H9 (cell line): ENCODE data around the gene MYRIP. TPM values are rescaled to one million over a fixed set of nuclear protein-coding genes. Genes with fewer than 3 reads are reported as not detected.

Experiments used
- DNase-seq: peaks from one replicate; pipeline ENCODE4 v3.0.0-alpha.2; 2017
- H2AFZ ChIP-seq: one replicate; pipeline ENCODE4 v1.6.1; 2013; ENCODE audit warnings: mild to moderate bottlenecking, low read length, control low read depth, moderate library complexity
- H2AK5ac ChIP-seq: 2 replicates; pipeline ENCODE4 v1.6.1; 2013; ENCODE audit warnings: low read length, control low read depth, mixed read lengths; ENCODE audit not compliant: insufficient read length
- H2BK120ac ChIP-seq: one replicate; pipeline ENCODE4 v1.6.1; 2013; ENCODE audit warnings: low read depth, mild to moderate bottlenecking, low read length, control low read depth, inconsistent platforms; ENCODE audit not compliant: poor library complexity, severe bottlenecking
- H2BK12ac ChIP-seq: 2 replicates; pipeline ENCODE4 v1.6.1; 2013; ENCODE audit warnings: low read length, control low read depth, mixed read lengths, low read depth; ENCODE audit not compliant: insufficient read length
- H2BK15ac ChIP-seq: 2 replicates; pipeline ENCODE4 v1.6.1; 2013; ENCODE audit warnings: low read depth, low read length, control low read depth
- H2BK20ac ChIP-seq: one replicate; pipeline ENCODE4 v1.6.1; 2013; ENCODE audit warnings: low read depth, mild to moderate bottlenecking, low read length, control low read depth, inconsistent platforms; ENCODE audit not compliant: poor library complexity, severe bottlenecking
- H2BK5ac ChIP-seq: 2 replicates; pipeline ENCODE4 v1.6.1; 2013; ENCODE audit warnings: low read length, control low read depth, mixed read lengths; ENCODE audit not compliant: insufficient read length
- H3K14ac ChIP-seq: 2 replicates; pipeline ENCODE4 v1.6.1; 2013; ENCODE audit warnings: low read length, control low read depth; ENCODE audit not compliant: insufficient read depth
- H3K18ac ChIP-seq: 2 replicates; pipeline ENCODE4 v1.6.1; 2013; ENCODE audit warnings: low read depth, mild to moderate bottlenecking, mixed read lengths, low read length, control low read depth; ENCODE audit not compliant: insufficient read length
- H3K23ac ChIP-seq: 2 replicates; pipeline ENCODE4 v1.6.1; 2013; ENCODE audit warnings: low read length, control low read depth, mixed read lengths, low read depth; ENCODE audit not compliant: insufficient read length
- H3K23me2 ChIP-seq: 2 replicates; pipeline ENCODE4 v1.6.1; 2013; ENCODE audit warnings: low read depth, mild to moderate bottlenecking, mixed read lengths, low read length, control low read depth; ENCODE audit not compliant: insufficient read length, poor library complexity, severe bottlenecking
- H3K27ac ChIP-seq: 2 replicates; pipeline ENCODE4 v1.5.1; 2013; ENCODE audit warnings: low read length, control low read depth, mixed read lengths, low read depth; ENCODE audit not compliant: insufficient read length
- H3K27me3 ChIP-seq: 2 replicates; pipeline ENCODE4 v1.6.1; 2013; ENCODE audit warnings: low read length, control low read depth, inconsistent platforms; ENCODE audit not compliant: insufficient read depth
- H3K4ac ChIP-seq: 2 replicates; pipeline ENCODE4 v1.6.1; 2013; ENCODE audit warnings: low read depth, mild to moderate bottlenecking, control low read depth, inconsistent platforms, low read length, moderate library complexity
- H3K4me1 ChIP-seq: 2 replicates; pipeline ENCODE4 v1.6.1; 2013; ENCODE audit warnings: low read length, control low read depth, inconsistent platforms; ENCODE audit not compliant: insufficient read depth
- H3K4me2 ChIP-seq: 2 replicates; pipeline ENCODE4 v1.6.1; 2013; ENCODE audit warnings: low read length, control low read depth, mixed read lengths; ENCODE audit not compliant: insufficient read length, insufficient read depth
- H3K56ac ChIP-seq: 2 replicates; pipeline ENCODE4 v1.6.1; 2013; ENCODE audit warnings: low read depth, mild to moderate bottlenecking, mixed read lengths, low read length, control low read depth; ENCODE audit not compliant: insufficient read length
- H3K79me1 ChIP-seq: 2 replicates; pipeline ENCODE4 v1.6.1; 2013; ENCODE audit warnings: low read depth, mild to moderate bottlenecking, moderate library complexity, low read length, control low read depth, inconsistent platforms; ENCODE audit not compliant: insufficient read depth, poor library complexity, severe bottlenecking
- H3K79me2 ChIP-seq: 2 replicates; pipeline ENCODE4 v1.6.1; 2013; ENCODE audit warnings: low read length, control low read depth, inconsistent platforms; ENCODE audit not compliant: insufficient read depth
- H3K9ac ChIP-seq: 2 replicates; pipeline ENCODE4 v1.6.1; 2013; ENCODE audit warnings: low read length, control low read depth, mixed read lengths; ENCODE audit not compliant: insufficient read length; ENCODE audit errors: extremely low read depth
- H3K9me3 ChIP-seq: one replicate; pipeline ENCODE4 v1.6.1; 2013; ENCODE audit warnings: low read depth, low read length, inconsistent platforms; ENCODE audit not compliant: control insufficient read depth
- H3T11ph ChIP-seq: one replicate; pipeline ENCODE4 v1.6.1; 2013; ENCODE audit warnings: mild to moderate bottlenecking, low read length, control low read depth, inconsistent platforms
- H4K20me1 ChIP-seq: one replicate; pipeline ENCODE4 v1.6.1; 2013; ENCODE audit not compliant: control insufficient read depth, insufficient read length, insufficient read depth
- H4K5ac ChIP-seq: 2 replicates; pipeline ENCODE4 v1.6.1; 2013; ENCODE audit warnings: low read depth, mild to moderate bottlenecking, mixed read lengths, low read length, control low read depth; ENCODE audit not compliant: insufficient read length
- H4K8ac ChIP-seq: replicated peaks from 2 replicates; pipeline ENCODE4 v1.6.1; 2013; ENCODE audit warnings: low read length, control low read depth, mixed read lengths, low read depth; ENCODE audit not compliant: insufficient read length
- H4K91ac ChIP-seq: 2 replicates; pipeline ENCODE4 v1.6.1; 2013; ENCODE audit warnings: low read depth, mild to moderate bottlenecking, moderate library complexity, mixed read lengths, low read length, control low read depth; ENCODE audit not compliant: insufficient read length
- H3K27ac Mint-ChIP-seq, 3 experiments: 2 replicates in 2 of 3; 3 replicates in 1 of 3; pipeline ENCODE4 v1.8.0; 2020 to 2021; ENCODE audit warnings: mixed read lengths in 3 of 3, mild to moderate bottlenecking in 1 of 3, moderate library complexity in 1 of 3
- H3K27me3 Mint-ChIP-seq: 2 replicates; pipeline ENCODE4 v1.8.0; 2021; ENCODE audit warnings: low read depth, mild to moderate bottlenecking, moderate library complexity, mixed read lengths
- H3K36me3 Mint-ChIP-seq, 3 experiments: 2 replicates in 2 of 3; 3 replicates in 1 of 3; pipeline ENCODE4 v1.8.0; 2020 to 2021; ENCODE audit warnings: low read depth in 3 of 3, mixed read lengths in 3 of 3; ENCODE audit not compliant: insufficient read depth in 1 of 3
- H3K4me1 Mint-ChIP-seq, 2 experiments: 2 replicates each; pipeline ENCODE4 v1.8.0; 2020; ENCODE audit warnings: mixed read lengths in 2 of 2
- H3K4me3 Mint-ChIP-seq, 2 experiments: 2 replicates in 1 of 2; 3 replicates in 1 of 2; pipeline ENCODE4 v1.8.0; 2020 to 2021; ENCODE audit warnings: mild to moderate bottlenecking in 2 of 2, mixed read lengths in 2 of 2, moderate library complexity in 1 of 2
- H3K9me3 Mint-ChIP-seq, 2 experiments: 2 replicates in 1 of 2; 3 replicates in 1 of 2; pipeline ENCODE4 v1.8.0; 2020; ENCODE audit warnings: mild to moderate bottlenecking in 2 of 2, mixed read lengths in 2 of 2, moderate library complexity in 1 of 2
- WGBS: extraction: QIAGEN DNeasy Blood & Tissue Kit; methylation state at CpG from one replicate; pipeline ENCODE4 v1.1.7; 2013; ENCODE audit warnings: missing lambda C conversion rate, low lambda C conversion rate, mixed read lengths; ENCODE audit not compliant: insufficient read length; ENCODE audit errors: extremely low coverage; 5-methylcytosine and 5-hydroxymethylcytosine counted together
- total RNA-seq: library from RNA; stranded (reverse); gene quantifications from 2 replicates; pipeline ENCODE4 v1.2.1, GENCODE V29; 2021
- TF ChIP-seq, protein P1 (sequence below): fragments of 200-600 bp; sonication (generic); conservative IDR thresholded peaks from 3 replicates; pipeline ENCODE4 v1.8.0; 2021; ENCODE audit warnings: antibody characterized with exemption, mild to moderate bottlenecking

The MYRIP gene
- total RNA-seq, 1 experiment from 2014 or later: 1.8 TPM

DNA sequence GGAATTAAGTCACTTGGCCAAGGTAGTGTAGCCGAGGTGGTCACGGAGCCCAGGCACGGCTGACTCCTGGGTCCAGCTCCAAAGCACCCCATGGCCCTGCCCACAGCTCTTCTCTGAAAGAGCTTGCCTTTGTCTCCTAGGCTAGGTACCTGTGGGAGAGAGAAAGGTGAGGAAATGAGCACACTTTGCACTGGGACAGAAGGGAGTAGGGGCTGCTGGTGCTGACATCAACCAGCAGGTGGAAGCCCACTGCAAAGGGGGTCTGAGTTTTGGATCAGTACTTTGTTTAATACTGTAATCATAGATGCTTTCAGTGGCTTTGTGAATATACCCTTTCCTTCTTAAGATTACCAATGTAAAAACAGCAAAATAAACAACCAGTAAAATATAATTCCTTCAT, 371.8 kb downstream of the MYRIP start:
- peaks cover 9 to 14% of the 10 kb centered on the region in 2 experiments for H3K4me1 Mint-ChIP-seq
- H3K9me3 Mint-ChIP-seq: no peaks in the 10 kb centered on the region
- DNase-seq: peak; percentile 38
- H2BK120ac ChIP-seq: no peak overlapping the region
- no peak overlapping the region for H4K8ac ChIP-seq
- H3K36me3 Mint-ChIP-seq: no peaks in the 10 kb centered on the region
- H3K9ac ChIP-seq: no peak overlapping the region
- no peak overlapping the region for H3K27ac Mint-ChIP-seq
- no peak overlapping the region for H3K4ac ChIP-seq
- no peak overlapping the region for H2BK15ac ChIP-seq
- H2BK12ac ChIP-seq: no peak overlapping the region
- no peaks in the 10 kb centered on the region for H3K27me3 ChIP-seq
- no peak overlapping the region for H2AFZ ChIP-seq
- H3K23ac ChIP-seq: no peak overlapping the region
- no peaks in the 10 kb centered on the region for H3K79me1 ChIP-seq
- H3K9me3 ChIP-seq: no peaks in the 10 kb centered on the region
- no peaks in the 10 kb centered on the region for H3K23me2 ChIP-seq
- H3T11ph ChIP-seq: no peak overlapping the region
- no peak overlapping the region for H2BK20ac ChIP-seq
- H3K14ac ChIP-seq: no peak overlapping the region
- H3K27me3 Mint-ChIP-seq: no peaks in the 10 kb centered on the region
- no peak overlapping the region for H4K5ac ChIP-seq
- TF ChIP-seq, protein P1, sequence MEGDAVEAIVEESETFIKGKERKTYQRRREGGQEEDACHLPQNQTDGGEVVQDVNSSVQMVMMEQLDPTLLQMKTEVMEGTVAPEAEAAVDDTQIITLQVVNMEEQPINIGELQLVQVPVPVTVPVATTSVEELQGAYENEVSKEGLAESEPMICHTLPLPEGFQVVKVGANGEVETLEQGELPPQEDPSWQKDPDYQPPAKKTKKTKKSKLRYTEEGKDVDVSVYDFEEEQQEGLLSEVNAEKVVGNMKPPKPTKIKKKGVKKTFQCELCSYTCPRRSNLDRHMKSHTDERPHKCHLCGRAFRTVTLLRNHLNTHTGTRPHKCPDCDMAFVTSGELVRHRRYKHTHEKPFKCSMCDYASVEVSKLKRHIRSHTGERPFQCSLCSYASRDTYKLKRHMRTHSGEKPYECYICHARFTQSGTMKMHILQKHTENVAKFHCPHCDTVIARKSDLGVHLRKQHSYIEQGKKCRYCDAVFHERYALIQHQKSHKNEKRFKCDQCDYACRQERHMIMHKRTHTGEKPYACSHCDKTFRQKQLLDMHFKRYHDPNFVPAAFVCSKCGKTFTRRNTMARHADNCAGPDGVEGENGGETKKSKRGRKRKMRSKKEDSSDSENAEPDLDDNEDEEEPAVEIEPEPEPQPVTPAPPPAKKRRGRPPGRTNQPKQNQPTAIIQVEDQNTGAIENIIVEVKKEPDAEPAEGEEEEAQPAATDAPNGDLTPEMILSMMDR: peak; percentile 63
- H3K4me2 ChIP-seq: no peak overlapping the region
- no peak overlapping the region for H3K18ac ChIP-seq
- no peaks in the 10 kb centered on the region for H3K4me1 ChIP-seq
- H2BK5ac ChIP-seq: no peak overlapping the region
- H3K27ac ChIP-seq: no peak overlapping the region
- no peaks in the 10 kb centered on the region for H3K79me2 ChIP-seq
- H2AK5ac ChIP-seq: no peak overlapping the region
- H4K91ac ChIP-seq: no peak overlapping the region
- no peaks in the 10 kb centered on the region for H4K20me1 ChIP-seq
- H3K4me3 Mint-ChIP-seq: no peak overlapping the region
- H3K56ac ChIP-seq: no peak overlapping the region
- no CpG with 5 or more reads among the region's 3 CpGs for WGBS
